ENCODE measurements around the gene MAP3K20.
"Not testable (repeated sequence)": the region's sequence is repeated elsewhere in the genome, so short reads cannot be mapped to it uniquely, and the experiment has no call there.

MAP3K20 gene

DNA sequence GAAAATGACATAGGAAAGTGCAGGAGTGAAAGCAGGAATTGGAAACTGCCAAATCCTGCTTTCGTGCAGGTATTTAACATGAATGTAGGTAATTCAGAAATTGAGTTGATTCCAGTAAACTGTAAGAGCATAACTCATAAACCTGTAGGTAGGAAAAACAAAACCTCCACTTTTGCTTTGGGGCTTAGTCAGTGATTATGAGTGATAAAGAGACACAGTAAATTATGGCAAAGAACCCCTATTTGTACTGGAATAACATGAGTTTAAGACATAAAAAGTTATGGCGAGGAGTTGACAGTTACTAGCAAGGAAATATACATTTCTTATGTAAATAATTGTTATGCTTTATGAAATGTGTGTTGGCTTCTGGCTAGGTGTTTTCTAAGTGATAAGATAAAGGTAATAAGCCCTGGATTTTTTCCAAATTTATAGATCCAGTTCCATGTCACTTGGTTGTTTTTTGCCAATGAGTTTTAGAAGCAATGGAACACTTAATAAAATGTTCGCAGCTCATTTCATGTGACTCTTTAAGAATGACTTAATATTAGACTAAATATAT, 17.3 kb downstream of the MAP3K20 start:
- Histone ChIP-seq H3K4me1 (ENCODE audit: insufficient read depth, low read length) (peaks cover 3% of the 10 kb centered on the region; the same call in 1 of the 2 replicates), H3K27me3 (ENCODE audit: insufficient read depth, low read length) (no peaks in the 10 kb centered on the region), H3K9me3 (ENCODE audit: insufficient read depth, low read depth, low read length) (no peaks in the 10 kb centered on the region), H3K36me3 (ENCODE audit: insufficient read depth, low read depth, low read length) (peaks cover 4% of the 10 kb centered on the region; the same call in 1 of the 2 replicates), H3K27ac (ENCODE audit: low read length) (no peak overlapping the region), H3K4me3 (ENCODE audit: low read length) (no peak overlapping the region), H3K9ac (ENCODE audit: low read depth, low read length) (no peak overlapping the region)

DNA sequence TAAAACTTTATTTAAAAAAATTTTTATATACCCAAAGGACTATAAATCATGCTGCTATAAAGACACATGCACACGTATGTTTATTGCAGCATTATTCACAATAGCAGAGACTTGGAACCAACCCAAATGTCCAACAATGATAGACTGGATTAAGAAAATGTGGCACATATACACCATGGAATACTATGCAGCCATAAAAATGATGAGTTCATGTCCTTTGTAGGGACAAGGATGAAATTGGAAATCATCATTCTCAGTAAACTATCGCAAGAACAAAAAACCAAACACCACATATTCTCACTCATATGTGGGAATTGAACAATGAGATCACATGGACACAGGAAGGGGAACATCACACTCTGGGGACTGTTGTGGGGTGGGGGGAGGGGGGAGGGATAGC, 18.0 kb downstream of the MAP3K20 start:
- H3K36me3 ChIP-seq (ENCODE audit: insufficient read depth, low read depth, low read length); H3K4me3 ChIP-seq (ENCODE audit: low read length); H3K4me1 ChIP-seq (ENCODE audit: insufficient read depth, low read length); H3K27ac ChIP-seq (ENCODE audit: low read length); H3K9ac ChIP-seq (ENCODE audit: low read depth, low read length); H3K9me3 ChIP-seq (ENCODE audit: insufficient read depth, low read depth, low read length); H3K27me3 ChIP-seq (ENCODE audit: insufficient read depth, low read length): not testable (repeated sequence)

DNA sequence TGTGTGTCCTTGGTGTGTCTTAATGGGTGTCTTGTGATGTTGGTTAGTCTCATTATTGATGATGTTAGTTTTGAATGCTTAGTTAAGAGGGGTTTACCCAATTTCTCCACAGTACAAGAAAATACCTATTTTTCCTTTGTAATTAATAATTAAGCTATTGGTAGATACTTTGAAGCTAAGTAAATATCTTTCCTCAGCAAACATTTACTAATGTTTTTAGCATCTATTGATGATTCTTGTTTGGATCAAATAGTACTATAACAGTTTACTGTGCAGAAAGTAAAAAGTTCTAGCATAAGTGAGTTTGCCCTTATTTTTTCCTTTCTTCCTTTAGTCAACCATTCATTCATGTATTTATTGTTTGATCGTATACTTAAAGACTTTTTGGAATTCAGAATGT, 19.1 kb downstream of the MAP3K20 start:
- Histone ChIP-seq H3K9ac (ENCODE audit: low read depth, low read length) (no peak overlapping the region), H3K36me3 (ENCODE audit: insufficient read depth, low read depth, low read length) (peaks cover 4% of the 10 kb centered on the region; the same call in 1 of the 2 replicates), H3K27ac (ENCODE audit: low read length) (no peak overlapping the region)

DNA sequence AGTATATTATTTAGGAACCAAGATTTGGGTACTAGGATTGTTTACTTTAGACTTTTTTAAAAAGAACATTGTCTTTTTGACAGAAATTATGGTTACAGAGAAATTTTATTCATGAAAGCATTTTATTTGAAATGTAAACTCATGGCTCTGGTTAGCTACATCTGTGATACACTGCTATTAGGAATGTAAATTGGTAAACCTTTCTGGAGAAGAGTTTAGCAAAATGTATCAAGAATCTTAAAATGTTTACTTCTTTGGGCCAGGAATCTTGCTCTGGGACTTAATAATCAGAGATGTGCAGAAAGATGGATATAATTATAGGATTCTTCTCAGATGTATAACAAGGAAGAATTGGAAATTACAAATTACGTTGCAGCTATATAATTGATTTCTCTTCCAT, 19.7 kb downstream of the MAP3K20 start:
- H3K4me3 ChIP-seq (ENCODE audit: low read length) = no peak overlapping the region
- H3K27ac ChIP-seq (ENCODE audit: low read length) = no peak overlapping the region
- H3K9ac ChIP-seq (ENCODE audit: low read depth, low read length) = no peak overlapping the region
- H3K36me3 ChIP-seq (ENCODE audit: insufficient read depth, low read depth, low read length) = peaks cover 4% of the 10 kb centered on the region; the same call in 1 of the 2 replicates
- no peaks in the 10 kb centered on the region for H3K4me1 ChIP-seq (ENCODE audit: insufficient read depth, low read length)
- no peaks in the 10 kb centered on the region for H3K27me3 ChIP-seq (ENCODE audit: insufficient read depth, low read length)
- H3K9me3 ChIP-seq (ENCODE audit: insufficient read depth, low read depth, low read length) = no peaks in the 10 kb centered on the region

More for the DNA sequence above, 19.1 kb downstream of the MAP3K20 start:
- H3K27me3 ChIP-seq (ENCODE audit: insufficient read depth, low read length) = no peaks in the 10 kb centered on the region
- no peaks in the 10 kb centered on the region for H3K9me3 ChIP-seq (ENCODE audit: insufficient read depth, low read depth, low read length)
- H3K4me3 ChIP-seq (ENCODE audit: low read length) = no peak overlapping the region
- no peaks in the 10 kb centered on the region for H3K4me1 ChIP-seq (ENCODE audit: insufficient read depth, low read length)

DNA sequence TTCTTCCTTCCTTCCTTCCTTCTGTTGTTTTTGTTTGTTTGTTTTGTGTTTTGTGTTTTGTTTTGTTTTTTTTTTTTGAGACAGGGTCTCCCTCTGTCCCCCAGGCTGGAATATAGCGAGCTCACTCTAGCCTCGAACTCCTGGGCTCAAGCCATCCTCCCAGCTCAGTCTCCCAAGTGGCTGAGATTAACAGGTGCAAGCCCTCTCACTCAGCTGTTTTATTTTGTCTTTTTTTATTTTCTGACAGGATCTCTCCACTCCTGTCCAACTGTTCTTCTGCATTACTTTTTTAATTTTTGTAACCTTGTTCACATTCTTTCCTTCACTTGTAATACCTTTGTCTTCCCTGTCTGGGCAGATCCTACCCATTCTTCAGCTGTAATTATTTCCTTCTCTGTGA, 23.6 kb downstream of the MAP3K20 start:
- Histone ChIP-seq H3K9ac (ENCODE audit: low read depth, low read length) (no peak overlapping the region), H3K27ac (ENCODE audit: low read length) (no peak overlapping the region), H3K4me1 (ENCODE audit: insufficient read depth, low read length) (peaks cover 10% of the 10 kb centered on the region), H3K36me3 (ENCODE audit: insufficient read depth, low read depth, low read length) (no peaks in the 10 kb centered on the region), H3K4me3 (ENCODE audit: low read length) (no peak overlapping the region), H3K9me3 (ENCODE audit: insufficient read depth, low read depth, low read length) (no peaks in the 10 kb centered on the region), H3K27me3 (ENCODE audit: insufficient read depth, low read length) (no peaks in the 10 kb centered on the region)

DNA sequence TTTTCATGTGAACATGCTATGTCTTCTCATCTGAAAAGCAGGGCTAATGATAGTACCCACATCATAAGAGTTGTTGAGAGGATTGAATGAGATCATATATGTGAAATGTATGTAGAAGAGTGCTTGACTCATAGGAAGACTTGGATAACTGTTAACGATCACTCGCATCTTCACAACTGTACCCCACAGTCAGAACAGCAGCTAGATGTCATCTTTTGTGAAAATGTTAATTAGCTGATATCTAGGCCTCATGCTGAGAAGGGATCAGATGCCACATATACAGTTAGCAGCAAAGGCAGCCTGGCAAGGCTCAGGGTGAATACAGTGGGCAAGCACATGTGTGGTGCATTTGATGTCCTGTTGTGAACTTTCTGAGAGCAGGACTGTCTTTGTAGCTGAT, 24.2 kb downstream of the MAP3K20 start:
- Histone ChIP-seq H3K27me3 (ENCODE audit: insufficient read depth, low read length) (no peaks in the 10 kb centered on the region), H3K4me1 (ENCODE audit: insufficient read depth, low read length) (peaks cover 10% of the 10 kb centered on the region)

DNA sequence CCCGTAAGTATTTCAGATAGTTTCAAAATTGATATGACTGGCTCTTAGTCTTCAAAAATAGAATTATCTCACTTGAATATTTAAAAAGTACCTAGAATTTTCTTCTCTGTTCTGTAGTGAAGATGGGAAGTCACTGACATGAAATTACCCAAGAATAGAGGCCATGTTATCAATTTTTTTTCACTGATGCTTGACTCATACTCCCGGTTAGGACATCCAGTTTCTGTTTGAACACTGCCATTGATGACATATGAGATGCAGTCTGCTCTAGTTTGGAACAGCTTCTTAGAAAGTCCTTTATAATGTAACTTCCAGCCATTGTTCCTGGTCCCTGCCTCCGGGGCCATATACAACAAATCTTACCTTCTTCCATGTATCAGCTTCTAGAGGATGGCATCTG, 26.0 kb downstream of the MAP3K20 start:
- no peak overlapping the region for H3K9ac ChIP-seq (ENCODE audit: low read depth, low read length)
- peaks cover 10% of the 10 kb centered on the region for H3K4me1 ChIP-seq (ENCODE audit: insufficient read depth, low read length)
- H3K27me3 ChIP-seq (ENCODE audit: insufficient read depth, low read length) = no peaks in the 10 kb centered on the region
- H3K9me3 ChIP-seq (ENCODE audit: insufficient read depth, low read depth, low read length) = no peaks in the 10 kb centered on the region
- no peak overlapping the region for H3K4me3 ChIP-seq (ENCODE audit: low read length)
- H3K36me3 ChIP-seq (ENCODE audit: insufficient read depth, low read depth, low read length) = no peaks in the 10 kb centered on the region
- no peak overlapping the region for H3K27ac ChIP-seq (ENCODE audit: low read length)

More for the DNA sequence above, 24.2 kb downstream of the MAP3K20 start:
- Histone ChIP-seq H3K36me3 (ENCODE audit: insufficient read depth, low read depth, low read length) (no peaks in the 10 kb centered on the region), H3K9me3 (ENCODE audit: insufficient read depth, low read depth, low read length) (no peaks in the 10 kb centered on the region), H3K4me3 (ENCODE audit: low read length) (no peak overlapping the region), H3K27ac (ENCODE audit: low read length) (no peak overlapping the region), H3K9ac (ENCODE audit: low read depth, low read length) (no peak overlapping the region)

DNA sequence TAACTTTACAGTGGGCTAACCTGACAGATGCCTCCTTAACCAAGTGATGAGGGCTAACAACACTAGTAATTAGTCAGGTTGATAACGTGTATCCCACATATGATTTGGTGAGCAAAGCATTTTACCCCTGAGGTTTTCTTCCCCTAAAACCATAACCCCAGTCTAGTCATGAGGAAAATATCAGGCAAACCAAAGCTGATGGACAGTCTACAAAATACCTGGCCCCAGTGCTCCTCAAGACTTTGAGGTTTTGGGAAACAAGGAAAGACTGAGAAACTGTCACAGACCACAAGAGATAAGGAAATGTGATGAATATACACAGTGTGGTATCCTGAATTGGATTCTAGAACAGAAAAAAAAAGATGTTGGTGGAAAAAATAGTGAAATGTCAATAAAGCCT, 28.5 kb downstream of the MAP3K20 start:
- Histone ChIP-seq H3K9ac (ENCODE audit: low read depth, low read length) (no peak overlapping the region), H3K27me3 (ENCODE audit: insufficient read depth, low read length) (no peaks in the 10 kb centered on the region), H3K9me3 (ENCODE audit: insufficient read depth, low read depth, low read length) (no peaks in the 10 kb centered on the region), H3K27ac (ENCODE audit: low read length) (no peak overlapping the region), H3K36me3 (ENCODE audit: insufficient read depth, low read depth, low read length) (no peaks in the 10 kb centered on the region), H3K4me1 (ENCODE audit: insufficient read depth, low read length) (peaks cover 10% of the 10 kb centered on the region), H3K4me3 (ENCODE audit: low read length) (no peak overlapping the region)

DNA sequence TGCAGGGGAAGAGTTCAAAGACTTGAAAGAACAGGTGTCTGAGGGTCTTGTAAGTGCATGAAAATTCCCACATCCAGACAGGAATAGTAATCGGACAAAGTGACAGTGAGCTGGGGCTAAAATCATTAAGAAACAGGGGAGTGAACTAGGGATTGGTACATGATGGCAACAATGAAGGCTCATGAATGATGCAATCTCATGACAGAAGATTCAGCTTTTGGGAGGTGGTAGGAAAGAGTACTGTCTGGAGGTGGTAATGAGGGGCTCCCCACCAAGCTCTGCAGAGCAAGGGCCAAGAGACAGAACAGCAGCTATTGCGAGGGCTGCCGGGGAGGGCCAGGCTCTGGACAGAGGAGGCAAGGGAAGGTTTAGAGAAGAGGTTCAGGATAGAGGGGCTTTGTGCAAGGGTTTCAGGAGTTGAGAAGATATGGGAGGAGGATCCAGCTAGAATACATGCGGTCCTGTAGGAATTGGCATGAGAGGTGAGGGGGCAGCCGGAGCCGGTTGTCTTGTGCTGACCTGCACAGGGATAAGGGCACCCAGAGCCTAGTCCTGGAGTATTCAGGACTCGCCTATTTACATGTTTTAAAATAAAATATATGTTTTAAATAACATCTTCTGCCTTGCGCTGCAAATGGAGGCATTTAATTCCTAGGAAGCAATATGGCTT, 31.4 kb downstream of the MAP3K20 start:
- H3K9me3 ChIP-seq (ENCODE audit: insufficient read depth, low read depth, low read length) = no peaks in the 10 kb centered on the region
- H3K36me3 ChIP-seq (ENCODE audit: insufficient read depth, low read depth, low read length) = no peaks in the 10 kb centered on the region
- no peak overlapping the region for H3K27ac ChIP-seq (ENCODE audit: low read length)
- H3K27me3 ChIP-seq (ENCODE audit: insufficient read depth, low read length) = no peaks in the 10 kb centered on the region
- peaks cover 10% of the 10 kb centered on the region for H3K4me1 ChIP-seq (ENCODE audit: insufficient read depth, low read length)
- no peak overlapping the region for H3K4me3 ChIP-seq (ENCODE audit: low read length)
- H3K9ac ChIP-seq (ENCODE audit: low read depth, low read length) = no peak overlapping the region

DNA sequence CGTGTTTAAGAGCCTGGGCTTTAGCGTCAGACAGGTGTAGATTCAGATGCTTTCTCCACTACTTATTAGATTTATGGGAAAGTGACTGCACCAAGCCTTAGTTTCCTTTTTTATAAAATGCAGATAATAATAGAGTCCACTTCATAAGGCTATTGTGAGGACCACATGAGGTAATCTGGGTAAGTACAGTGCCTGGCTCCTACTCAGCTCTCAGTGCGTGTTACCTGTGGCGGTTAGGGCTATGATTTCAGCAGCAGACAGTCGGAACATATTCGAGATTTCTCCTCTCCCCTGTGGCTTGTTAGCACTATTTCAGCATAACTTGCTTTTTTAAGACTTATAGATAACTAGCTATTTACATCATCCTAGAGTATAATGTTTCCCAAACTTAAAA, 32.0 kb downstream of the MAP3K20 start:
- Histone ChIP-seq H3K27me3 (ENCODE audit: insufficient read depth, low read length) (no peaks in the 10 kb centered on the region), H3K4me1 (ENCODE audit: insufficient read depth, low read length) (peaks cover 10% of the 10 kb centered on the region), H3K36me3 (ENCODE audit: insufficient read depth, low read depth, low read length) (no peaks in the 10 kb centered on the region), H3K27ac (ENCODE audit: low read length) (no peak overlapping the region), H3K9ac (ENCODE audit: low read depth, low read length) (no peak overlapping the region), H3K9me3 (ENCODE audit: insufficient read depth, low read depth, low read length) (no peaks in the 10 kb centered on the region), H3K4me3 (ENCODE audit: low read length) (no peak overlapping the region)

DNA sequence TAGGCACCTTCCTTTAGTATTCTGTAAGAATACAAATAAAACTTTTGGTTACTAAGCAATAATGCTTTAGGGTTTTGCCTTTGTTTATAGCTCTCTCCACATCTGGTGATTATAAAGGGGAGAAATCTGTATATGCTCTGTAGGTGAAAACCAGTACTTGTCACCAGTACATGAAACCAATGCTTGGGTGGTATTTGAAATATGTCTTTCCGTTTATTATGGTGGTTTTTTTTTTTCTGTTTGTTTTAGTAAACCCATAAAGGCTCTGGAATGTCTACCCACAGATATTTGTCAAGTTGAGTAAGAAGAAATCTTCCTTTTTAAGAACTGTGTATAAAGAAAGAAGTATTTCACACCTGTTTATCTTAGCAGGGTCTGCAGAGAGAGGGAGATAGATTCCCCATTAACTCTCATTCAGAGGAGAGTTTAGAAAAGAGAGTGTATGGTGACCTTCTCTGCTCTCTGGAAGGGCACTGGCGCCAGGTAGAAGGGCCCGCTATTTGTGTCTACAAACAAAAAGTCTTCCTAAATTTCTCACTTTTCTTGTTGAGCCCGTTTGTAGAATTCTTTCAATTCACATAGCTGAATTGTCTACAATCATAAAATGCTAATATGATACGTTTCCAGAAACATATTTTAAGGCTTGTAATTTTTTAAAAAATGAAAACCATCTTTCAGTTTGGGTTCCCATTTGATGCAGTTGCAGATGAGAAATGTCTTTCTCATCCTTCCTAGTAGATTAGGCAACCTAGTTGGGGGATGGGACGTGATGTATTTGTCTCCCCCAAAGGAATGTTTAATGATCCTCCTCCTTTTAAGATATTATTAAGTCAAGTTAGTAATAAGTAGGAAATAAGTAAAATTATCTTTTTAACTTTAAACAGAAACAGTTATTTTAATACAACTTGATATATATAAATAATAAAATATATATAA, 33.9 kb downstream of the MAP3K20 start:
- no peaks in the 10 kb centered on the region for H3K36me3 ChIP-seq (ENCODE audit: insufficient read depth, low read depth, low read length)
- H3K4me1 ChIP-seq (ENCODE audit: insufficient read depth, low read length) = no peaks in the 10 kb centered on the region

More for the DNA sequence above, 33.9 kb downstream of the MAP3K20 start:
- Histone ChIP-seq H3K4me3 (ENCODE audit: low read length) (no peak overlapping the region), H3K27ac (ENCODE audit: low read length) (no peak overlapping the region), H3K9ac (ENCODE audit: low read depth, low read length) (no peak overlapping the region), H3K27me3 (ENCODE audit: insufficient read depth, low read length) (no peaks in the 10 kb centered on the region), H3K9me3 (ENCODE audit: insufficient read depth, low read depth, low read length) (no peaks in the 10 kb centered on the region)
